DND-41 (cell line): ENCODE data around the gene AKNA.

Source experiments
- ATAC-seq: fragments of 200-7000 bp; cut with Tn5 transposase; 3 replicates; pipeline ENCODE4 v1.9.1; 2021; ENCODE audit warnings: low read depth; ENCODE audit not compliant: insufficient read depth
- DNase-seq: peaks from one replicate; pipeline ENCODE4 v3.0.0-alpha.2; 2020
- H2AFZ ChIP-seq: 2 replicates; pipeline ENCODE4 v1.6.0; 2012; ENCODE audit warnings: low read depth, low read length
- H3K27ac ChIP-seq: 2 replicates; pipeline ENCODE4 v1.5.1; 2012; ENCODE audit warnings: low read length, inconsistent platforms
- H3K27me3 ChIP-seq: fragments of 200-600 bp; sonication (generic); 2 replicates; pipeline ENCODE4 v1.6.0; 2012; ENCODE audit warnings: low read length, mild to moderate bottlenecking, inconsistent platforms; ENCODE audit not compliant: insufficient read depth, poor library complexity
- H3K36me3 ChIP-seq: 2 replicates; pipeline ENCODE4 v1.5.1; 2012; ENCODE audit warnings: low read length, inconsistent platforms; ENCODE audit not compliant: insufficient read depth
- H3K4me1 ChIP-seq: 2 replicates; pipeline ENCODE4 v1.5.1; 2012; ENCODE audit warnings: mild to moderate bottlenecking, low read length; ENCODE audit not compliant: insufficient read depth
- H3K4me2 ChIP-seq: 2 replicates; pipeline ENCODE4 v1.6.0; 2012; ENCODE audit warnings: mild to moderate bottlenecking, moderate library complexity, low read length, inconsistent platforms; ENCODE audit not compliant: insufficient read depth
- H3K4me3 ChIP-seq, 2 experiments: fragments of 200-600 bp in 1 of 2; shearing (Covaris generic) in 1 of 2; 2 replicates each; pipeline ENCODE4 v1.5.1; 2012 to 2016; ENCODE audit warnings: inconsistent platforms in 2 of 2, low read length in 2 of 2, mild to moderate bottlenecking in 2 of 2, low read depth in 1 of 2, moderate library complexity in 1 of 2
- H3K79me2 ChIP-seq: 2 replicates; pipeline ENCODE4 v1.6.0; 2012; ENCODE audit warnings: low read length, inconsistent platforms; ENCODE audit not compliant: insufficient read depth
- H3K9ac ChIP-seq: 2 replicates; pipeline ENCODE4 v1.6.0; 2012; ENCODE audit warnings: low read depth, mild to moderate bottlenecking, inconsistent platforms, low read length, moderate library complexity
- H3K9me3 ChIP-seq: 2 replicates; pipeline ENCODE4 v1.5.1; 2012; ENCODE audit warnings: low read length, moderate library complexity, mild to moderate bottlenecking, inconsistent platforms; ENCODE audit not compliant: insufficient read depth, severe bottlenecking
- H4K20me1 ChIP-seq: 2 replicates; pipeline ENCODE4 v1.6.0; 2012; ENCODE audit warnings: low read length; ENCODE audit not compliant: insufficient read depth
- CTCF ChIP-seq: IDR thresholded peaks from 2 replicates; pipeline ENCODE4 v1.5.1; 2012; ENCODE audit warnings: borderline replicate concordance, low read length, moderate library complexity, mild to moderate bottlenecking; ENCODE audit not compliant: poor library complexity, severe bottlenecking; ENCODE audit errors: extremely low read depth
- EZH2 ChIP-seq: IDR thresholded peaks from 3 replicates; pipeline ENCODE4 v1.6.1; 2012; ENCODE audit warnings: borderline replicate concordance, low read depth, mild to moderate bottlenecking, moderate library complexity, low read length, inconsistent platforms; ENCODE audit not compliant: severe bottlenecking

AKNA gene

DNA sequence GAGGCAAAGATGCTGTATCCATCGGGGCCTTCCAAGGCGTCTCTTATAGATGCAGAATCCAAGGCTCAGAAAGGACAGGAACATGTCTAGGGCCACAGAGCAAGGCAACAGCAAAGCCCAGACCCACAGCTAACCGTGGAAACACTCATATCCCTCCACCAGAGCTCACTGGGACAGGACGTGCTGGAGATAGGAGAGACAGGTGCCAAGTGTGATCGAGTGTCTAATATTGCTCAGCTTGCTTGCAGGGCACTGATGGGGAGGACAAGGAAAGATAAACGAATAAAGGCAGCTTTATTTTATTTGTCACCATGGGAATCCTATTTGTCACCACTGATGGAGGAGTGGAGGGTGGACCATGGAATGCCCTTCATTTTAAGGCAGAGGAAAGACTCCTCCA is 44.0 kb upstream of the AKNA start:
- H2AFZ ChIP-seq, result no peak overlapping the region
- H3K36me3 ChIP-seq, result no peaks in the 10 kb centered on the region
- H3K4me3 ChIP-seq, result no peak overlapping the region
- no peaks in the 10 kb centered on the region for H3K4me1 ChIP-seq
- ATAC-seq (no peak), DNase-seq (no peak)
- no peaks in the 10 kb centered on the region for H3K9me3 ChIP-seq
- no peaks in the 10 kb centered on the region for H4K20me1 ChIP-seq
- no peak overlapping the region for H3K27ac ChIP-seq
- no peak overlapping the region for H3K9ac ChIP-seq
- H3K79me2 ChIP-seq, result no peaks in the 10 kb centered on the region
- TF ChIP-seq CTCF, result no peak
- TF ChIP-seq EZH2, result no peak
- no peak overlapping the region for H3K4me2 ChIP-seq
- H3K27me3 ChIP-seq, result peaks cover 5% of the 10 kb centered on the region

DNA sequence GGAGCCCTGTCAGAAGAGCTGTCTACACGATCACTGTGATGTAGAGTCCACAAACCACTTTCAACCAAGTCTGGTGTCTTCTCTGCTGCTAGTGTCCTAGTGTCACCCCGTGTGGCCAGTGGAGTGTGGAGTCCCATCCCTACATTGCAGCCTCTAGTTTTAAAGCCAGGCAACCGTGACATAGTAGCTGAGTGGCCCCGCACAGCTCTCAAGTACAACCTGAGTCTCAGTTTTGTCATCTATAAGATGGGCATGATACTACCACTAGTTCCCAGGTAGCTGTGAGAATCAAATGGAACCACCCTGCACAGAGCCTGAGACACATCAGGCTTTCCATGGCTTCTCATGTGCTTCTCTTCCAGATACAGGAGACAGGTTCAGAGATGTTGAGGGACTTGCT is 43.2 kb upstream of the AKNA start:
- DNase-seq (no peak), ATAC-seq (no peak)
- no peaks in the 10 kb centered on the region for H3K9me3 ChIP-seq
- no peaks in the 10 kb centered on the region for H3K36me3 ChIP-seq
- H3K27me3 ChIP-seq, result peaks cover 5% of the 10 kb centered on the region
- no peak overlapping the region for H3K9ac ChIP-seq
- no peak overlapping the region for H3K27ac ChIP-seq
- H3K79me2 ChIP-seq, result no peaks in the 10 kb centered on the region
- H3K4me3 ChIP-seq, result no peak overlapping the region
- no peaks in the 10 kb centered on the region for H4K20me1 ChIP-seq
- H3K4me2 ChIP-seq, result no peak overlapping the region
- no peaks in the 10 kb centered on the region for H3K4me1 ChIP-seq
- TF ChIP-seq CTCF (no peak), EZH2 (no peak)
- no peak overlapping the region for H2AFZ ChIP-seq

- ATAC-seq (no peak), DNase-seq (no peak)
- H2AFZ ChIP-seq, result no peak overlapping the region
- H3K27ac ChIP-seq, result no peak overlapping the region
- no peaks in the 10 kb centered on the region for H4K20me1 ChIP-seq
- no peak overlapping the region for H3K9ac ChIP-seq
- no peaks in the 10 kb centered on the region for H3K79me2 ChIP-seq
- no peaks in the 10 kb centered on the region for H3K4me1 ChIP-seq
- H3K36me3 ChIP-seq, result no peaks in the 10 kb centered on the region
- TF ChIP-seq EZH2 (no peak), CTCF (no peak)
- H3K4me3 ChIP-seq, result no peak overlapping the region
- no peaks in the 10 kb centered on the region for H3K9me3 ChIP-seq
- H3K4me2 ChIP-seq, result no peak overlapping the region
- peaks cover 5% of the 10 kb centered on the region for H3K27me3 ChIP-seq
Measured at GRCh38 chr9:114430457-114430856, 42.7 kb upstream of the AKNA start.

GRCh38 chr9:114429488-114429887 is 41.7 kb upstream of the AKNA start:
- Histone ChIP-seq H3K9ac (no peak overlapping the region), H3K27ac (no peak overlapping the region), H3K27me3 (peaks cover 5% of the 10 kb centered on the region), H3K4me2 (no peak overlapping the region), H4K20me1 (no peaks in the 10 kb centered on the region), H3K79me2 (no peaks in the 10 kb centered on the region), H2AFZ (no peak overlapping the region), H3K36me3 (no peaks in the 10 kb centered on the region), H3K4me1 (no peaks in the 10 kb centered on the region), H3K9me3 (no peaks in the 10 kb centered on the region), H3K4me3 (no peak overlapping the region)
- DNase-seq (no peak), ATAC-seq (no peak)
- no peak for TF ChIP-seq CTCF
